AG04449 (cell line): Measurements from ENCODE around the gene RAF1.
"Not testable (repeated sequence)": the region's sequence is repeated elsewhere in the genome, so short reads cannot be mapped to it uniquely, and the experiment has no call there.

ENCODE experiments used
- CTCF ChIA-PET: fragments of 350-600 bp; formaldehyde crosslinking; extraction: SDS; loops from one replicate; lab custom pipeline; 2021; ENCODE audit warnings: antibody characterized with exemption; lab: Yijun Ruan, JAX
- POLR2A ChIA-PET: fragments of 400-600, 350-600 bp; formaldehyde crosslinking; extraction: SDS; loops from one replicate; lab custom pipeline; 2020; ENCODE audit warnings: antibody characterized with exemption, inconsistent platforms; lab: Yijun Ruan, JAX
- DNase-seq: peaks from one replicate; pipeline ENCODE4 v3.0.0-alpha.2; 2010; ENCODE audit warnings: low read depth, low spot score
- H3K4me3 ChIP-seq: 2 replicates; pipeline ENCODE4 v1.5.1; 2011; ENCODE audit warnings: low read depth, mild to moderate bottlenecking, control low read depth, low read length
- CTCF ChIP-seq: IDR thresholded peaks from one replicate; pipeline ENCODE4 v1.5.1; 2011; ENCODE audit warnings: mild to moderate bottlenecking, moderate library complexity, low read length, control low read depth, inconsistent platforms; ENCODE audit not compliant: insufficient read depth; ENCODE audit errors: missing control alignments

The RAF1 gene

GRCh38 chr3:12633108-12633507 lies 30.8 kb downstream of the RAF1 start:
- POLR2A ChIA-PET: no interaction called here
- no peak overlapping the region for H3K4me3 ChIP-seq
- no peak for DNase-seq
- CTCF ChIA-PET: interaction anchor here (1.0 kb wide), 1 partner anchor 17 kb away, joined by 3 read pairs; no protein-coding TSS in a partner anchor
- TF ChIP-seq CTCF: no peak

- ChIA-PET CTCF (interaction anchor here (1.0 kb wide), 1 partner anchor 17 kb away, joined by 3 read pairs; no protein-coding TSS in a partner anchor), POLR2A (no interaction called here)
- H3K4me3 ChIP-seq: no peak overlapping the region
- DNase-seq: no peak
- TF ChIP-seq CTCF: no peak
Measured at GRCh38 chr3:12632523-12632922, 31.4 kb downstream of the RAF1 start.

GRCh38 chr3:12630843-12631242 lies 33.1 kb downstream of the RAF1 start:
- POLR2A ChIA-PET, DNase-seq, H3K4me3 ChIP-seq: not testable (repeated sequence)
- CTCF ChIA-PET: interaction anchor here (1.2 kb wide), 1 partner anchor 12 kb away, joined by 3 read pairs; no protein-coding TSS in a partner anchor

- DNase-seq: no peak
- H3K4me3 ChIP-seq: no peak overlapping the region
- TF ChIP-seq CTCF: no peak
- POLR2A ChIA-PET: no interaction called here
- CTCF ChIA-PET: no interaction called here
Measured at GRCh38 chr3:12630292-12630691, 33.6 kb downstream of the RAF1 start.

- ChIA-PET POLR2A (no interaction called here), CTCF (no interaction called here)
- no peak for DNase-seq
- H3K4me3 ChIP-seq: no peak overlapping the region
- no peak for TF ChIP-seq CTCF
Measured at GRCh38 chr3:12629560-12629959, 34.4 kb downstream of the RAF1 start.

GRCh38 chr3:12628813-12629212 lies 35.1 kb downstream of the RAF1 start:
- POLR2A ChIA-PET: no interaction called here
- CTCF ChIA-PET: no interaction called here
- H3K4me3 ChIP-seq: no peak overlapping the region

More at GRCh38 chr3:12628813-12629212, 35.1 kb downstream of the RAF1 start:
- no peak for TF ChIP-seq CTCF
- DNase-seq: no peak
